Peyer's patch (tissue), 4 donors: ENCODE results near the gene CLEC2D. TPM values are rescaled to one million over a fixed set of nuclear protein-coding genes. Genes with fewer than 3 reads are reported as not detected.

Source experiments
- DNase-seq, 3 donors: peaks; one replicate each; pipeline ENCODE4 v3.0.0-alpha.2; 2017 to 2019
- H3K27ac ChIP-seq, 4 donors: fragments of 200-600 bp; sonication (generic); one replicate each; pipeline ENCODE4 v1.5.1; 2016 to 2019
- H3K27me3 ChIP-seq, 2 donors: fragments of 200-600 bp; sonication (generic); one replicate each; pipeline ENCODE4 v1.5.1; 2019
- H3K36me3 ChIP-seq, 3 donors: fragments of 200-600 bp; sonication (generic); one replicate each; pipeline ENCODE4 v1.5.1; 2016 to 2019
- H3K4me1 ChIP-seq, 4 donors: fragments of 200-600 bp; sonication (generic); one replicate each; pipeline ENCODE4 v1.5.1; 2016 to 2019
- H3K4me3 ChIP-seq, 4 donors: fragments of 200-600 bp; sonication (generic); 1 replicate in 3 of 4; 2 replicates in 1 of 4; pipeline ENCODE4 v1.5.1; 2016 to 2019; ENCODE audit warnings: mild to moderate bottlenecking in 1 of 4
- H3K9me3 ChIP-seq, 4 donors: fragments of 200-600 bp; sonication (generic); one replicate each; pipeline ENCODE4 v1.5.1; 2016 to 2019; ENCODE audit warnings: mild to moderate bottlenecking in 1 of 4
- POLR2A ChIP-seq, 2 donors: fragments of 450-650 bp; IDR thresholded peaks; one replicate each; pipeline ENCODE4 v1.5.1; 2017; ENCODE audit warnings: antibody characterized with exemption in 2 of 2, mild to moderate bottlenecking in 2 of 2, moderate library complexity in 2 of 2
- total RNA-seq, 4 donors: library from RNA; depleted of rRNA; stranded (reverse); fragments of >200 nt; gene quantifications; one replicate each; pipeline ENCODE4 v1.1.0, GENCODE V29; 2016
- TF ChIP-seq, protein P1 (sequence below), 6 experiments: fragments of 450-650 bp in 4 of 6; fragments of 200-600 bp in 2 of 6; sonication (generic) in 1 of 6; IDR thresholded peaks; one replicate each; pipeline ENCODE4 v1.5.1; 2017 to 2019; ENCODE audit warnings: antibody characterized with exemption in 6 of 6, mild to moderate bottlenecking in 3 of 6, moderate library complexity in 1 of 6

The CLEC2D gene
- total RNA-seq, 4 donors from 2014 or later = 6.4 to 140 (median 12.1) TPM

- TF ChIP-seq, protein P1, sequence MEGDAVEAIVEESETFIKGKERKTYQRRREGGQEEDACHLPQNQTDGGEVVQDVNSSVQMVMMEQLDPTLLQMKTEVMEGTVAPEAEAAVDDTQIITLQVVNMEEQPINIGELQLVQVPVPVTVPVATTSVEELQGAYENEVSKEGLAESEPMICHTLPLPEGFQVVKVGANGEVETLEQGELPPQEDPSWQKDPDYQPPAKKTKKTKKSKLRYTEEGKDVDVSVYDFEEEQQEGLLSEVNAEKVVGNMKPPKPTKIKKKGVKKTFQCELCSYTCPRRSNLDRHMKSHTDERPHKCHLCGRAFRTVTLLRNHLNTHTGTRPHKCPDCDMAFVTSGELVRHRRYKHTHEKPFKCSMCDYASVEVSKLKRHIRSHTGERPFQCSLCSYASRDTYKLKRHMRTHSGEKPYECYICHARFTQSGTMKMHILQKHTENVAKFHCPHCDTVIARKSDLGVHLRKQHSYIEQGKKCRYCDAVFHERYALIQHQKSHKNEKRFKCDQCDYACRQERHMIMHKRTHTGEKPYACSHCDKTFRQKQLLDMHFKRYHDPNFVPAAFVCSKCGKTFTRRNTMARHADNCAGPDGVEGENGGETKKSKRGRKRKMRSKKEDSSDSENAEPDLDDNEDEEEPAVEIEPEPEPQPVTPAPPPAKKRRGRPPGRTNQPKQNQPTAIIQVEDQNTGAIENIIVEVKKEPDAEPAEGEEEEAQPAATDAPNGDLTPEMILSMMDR (IDR thresholded peaks at IDR 0.05) = peak; percentile 47 to 91 (median 80)
- TF ChIP-seq POLR2A (IDR thresholded peaks at IDR 0.05) = no peak
- H3K9me3 ChIP-seq = no peaks in the 10 kb centered on the region
- no peaks in the 10 kb centered on the region for H3K27me3 ChIP-seq
- H3K4me3 ChIP-seq = no peak overlapping the region
- H3K27ac ChIP-seq = peak overlapping the region in 1 of 4 donors; percentile 15
- H3K4me1 ChIP-seq = peaks cover 0 to 4% (median 0%) of the 10 kb centered on the region in 4 donors
- peak in 2 of 3 donors; percentile 85 to 93 for DNase-seq
- H3K36me3 ChIP-seq = no peaks in the 10 kb centered on the region
Observed at GRCh38 chr12:9634177-9634803, 35.2 kb upstream of the CLEC2D start.

GRCh38 chr12:9634969-9635754, 34.4 kb upstream of the CLEC2D start:
- Histone ChIP-seq H3K27ac (peak overlapping the region in 1 of 4 donors; percentile 15), H3K4me1 (peaks cover 0 to 4% (median 0%) of the 10 kb centered on the region in 4 donors), H3K4me3 (no peak overlapping the region), H3K36me3 (no peaks in the 10 kb centered on the region), H3K9me3 (no peaks in the 10 kb centered on the region), H3K27me3 (no peaks in the 10 kb centered on the region)
- TF ChIP-seq POLR2A (IDR thresholded peaks at IDR 0.05) = no peak
- TF ChIP-seq, protein P1 (IDR thresholded peaks at IDR 0.05) = no peak
- no peak for DNase-seq

DNA sequence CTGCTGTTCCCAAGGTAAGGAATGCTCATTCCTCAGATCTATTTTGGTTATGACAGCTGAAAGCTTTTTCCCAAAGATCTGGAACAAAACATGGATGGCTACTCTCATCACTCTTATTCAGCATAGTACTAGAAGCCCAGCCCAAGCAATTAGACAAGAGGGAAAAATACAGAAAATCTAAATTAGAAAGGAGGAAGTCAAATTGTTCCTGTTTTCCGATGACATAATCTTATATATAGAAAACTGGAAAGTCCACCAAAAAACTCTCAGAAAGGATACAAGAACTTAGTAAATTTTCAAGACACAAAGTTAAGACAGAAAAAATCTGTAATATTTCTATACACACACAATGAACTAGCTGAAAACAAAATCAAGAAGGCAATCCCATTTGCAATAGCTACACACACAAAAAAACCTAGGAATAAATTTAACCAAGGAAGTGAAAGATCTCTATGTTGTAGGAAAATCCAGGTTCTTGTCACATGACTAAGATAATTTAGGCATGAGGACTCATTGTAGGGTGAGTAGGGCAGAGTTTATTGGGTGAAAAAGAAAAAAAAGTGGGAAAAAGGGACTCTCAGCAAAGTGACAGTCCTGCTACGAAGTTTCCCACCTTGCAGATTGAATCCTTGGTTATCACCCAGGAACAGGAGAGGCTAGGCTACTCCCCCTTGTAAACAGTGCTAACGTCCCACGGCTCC, 33.2 kb upstream of the CLEC2D start:
- H3K4me3 ChIP-seq = no peak overlapping the region
- no peaks in the 10 kb centered on the region for H3K27me3 ChIP-seq
- H3K27ac ChIP-seq = no peak overlapping the region
- peaks cover 0 to 4% (median 0%) of the 10 kb centered on the region in 4 donors for H3K4me1 ChIP-seq
- TF ChIP-seq, protein P1 (IDR thresholded peaks at IDR 0.05) = no peak
- TF ChIP-seq POLR2A (IDR thresholded peaks at IDR 0.05) = no peak
- H3K36me3 ChIP-seq = no peaks in the 10 kb centered on the region
- no peaks in the 10 kb centered on the region for H3K9me3 ChIP-seq
- DNase-seq = no peak

GRCh38 chr12:9636851-9637206, 32.7 kb upstream of the CLEC2D start:
- TF ChIP-seq, protein P1 (IDR thresholded peaks at IDR 0.05) = no peak
- no peak for TF ChIP-seq POLR2A (IDR thresholded peaks at IDR 0.05)

DNA sequence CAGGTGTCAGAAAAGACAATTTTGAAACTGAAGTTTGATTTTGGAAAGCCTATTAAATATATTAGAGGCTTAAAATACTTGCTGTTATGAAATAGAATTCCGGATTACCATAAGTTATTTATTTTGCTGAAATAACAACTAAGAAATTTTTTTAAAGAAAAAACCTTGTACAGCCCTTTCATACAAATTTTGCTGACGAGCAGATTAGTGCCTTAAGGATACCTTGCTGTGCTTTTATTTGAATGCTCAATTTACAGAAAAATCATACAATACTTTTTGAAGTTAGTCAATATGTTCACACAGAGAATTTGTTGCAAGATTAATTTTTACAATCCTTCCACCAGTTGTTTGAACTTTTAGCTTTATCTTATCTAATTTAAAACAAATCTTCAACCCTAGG, 29.5 kb upstream of the CLEC2D start:
- no peak for TF ChIP-seq POLR2A (IDR thresholded peaks at IDR 0.05)
- TF ChIP-seq, protein P1 (IDR thresholded peaks at IDR 0.05) = no peak
- no peak overlapping the region for H3K4me3 ChIP-seq
- no peaks in the 10 kb centered on the region for H3K36me3 ChIP-seq
- no peak for DNase-seq
- H3K27ac ChIP-seq = no peak overlapping the region
- H3K27me3 ChIP-seq = no peaks in the 10 kb centered on the region
- H3K9me3 ChIP-seq = peaks cover 0 to 5% (median 0%) of the 10 kb centered on the region in 4 donors
- peaks cover 0 to 3% (median 0%) of the 10 kb centered on the region in 4 donors for H3K4me1 ChIP-seq

More at GRCh38 chr12:9636851-9637206, 32.7 kb upstream of the CLEC2D start:
- DNase-seq = no peak
- Histone ChIP-seq H3K36me3 (no peaks in the 10 kb centered on the region), H3K4me3 (no peak overlapping the region), H3K27ac (no peak overlapping the region), H3K9me3 (no peaks in the 10 kb centered on the region), H3K27me3 (no peaks in the 10 kb centered on the region), H3K4me1 (peaks cover 0 to 4% (median 0%) of the 10 kb centered on the region in 4 donors)
